ENCODE data around the gene TRIM69.
A peak's percentile ranks its signal among the peaks of the same experiment; 100 is the strongest.

GRCh38 chr15:44813231-44813630 is 76.9 kb downstream of the TRIM69 start:
- TF ChIP-seq EZH2 (IDR thresholded peaks at IDR 0.05; ENCODE audit: low read depth, unreplicated experiment): no peak
- no peak for TF ChIP-seq REST (IDR thresholded peaks at IDR 0.05; ENCODE audit: unreplicated experiment)
- 0 out of 4 replicates have a peak, but pooled peaks of 1 of the 2 experiments have one; percentile 8 for TF ChIP-seq CTCF (conservative IDR thresholded peaks at IDR 0.05; ENCODE audit: low read depth in 2 of 2)
- TF ChIP-seq EZH2phosphoT487 (IDR thresholded peaks at IDR 0.05; ENCODE audit: unreplicated experiment): no peak
- no peak for TF ChIP-seq ETS1 (IDR thresholded peaks at IDR 0.05)
- TF ChIP-seq CREB1 (CRISPR knock-in tag; IDR thresholded peaks at IDR 0.05; ENCODE audit: low read depth): no peak
- TF ChIP-seq POLR2AphosphoS5 (IDR thresholded peaks at IDR 0.05; ENCODE audit: low read depth): no peak
- no peak for TF ChIP-seq STAT1 (IDR thresholded peaks at IDR 0.05; ENCODE audit: unreplicated experiment)
- TF ChIP-seq ZNF462 (CRISPR knock-in tag; IDR thresholded peaks at IDR 0.05): no peak
- no peak for TF ChIP-seq JUNB (IDR thresholded peaks at IDR 0.05; ENCODE audit: unreplicated experiment)
- TF ChIP-seq ZNF114 (CRISPR knock-in tag; IDR thresholded peaks at IDR 0.05): no peak
- no peak for TF ChIP-seq NANOG (IDR thresholded peaks at IDR 0.05; ENCODE audit: borderline replicate concordance)

All from GM23338 (cell line).